ENCODE results near the gene AGAP1. TPM values are rescaled to one million over a fixed set of nuclear protein-coding genes. Genes with fewer than 3 reads are reported as not detected.

Gene AGAP1
- total and polyA plus RNA-seq, 4 donors: 2.0 to 8.5 (median 5.4) TPM

DNA sequence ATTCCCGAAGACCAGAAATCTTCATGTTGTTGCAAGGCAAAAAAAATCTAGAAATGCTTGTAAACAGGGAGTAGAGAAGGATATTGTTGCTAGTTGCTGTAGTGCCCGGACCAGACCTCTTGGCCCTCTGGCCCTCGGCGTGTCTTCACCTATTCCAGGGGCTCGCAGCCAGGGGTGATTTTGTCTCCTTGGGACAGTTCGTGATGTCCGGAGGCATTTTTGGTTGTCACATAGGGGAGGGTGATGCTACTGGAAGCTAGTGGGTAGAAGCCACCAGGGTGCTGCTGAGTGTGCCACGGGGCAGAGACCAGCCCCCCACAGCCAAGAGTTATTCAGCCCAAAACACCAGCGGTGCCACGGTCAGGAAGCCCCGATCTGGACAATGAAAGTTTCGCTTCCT, 443.7 kb downstream of the AGAP1 start:
- Histone ChIP-seq H3K27me3 (ENCODE audit: control insufficient read depth in 4 of 4, insufficient read depth in 4 of 4, low read length in 3 of 4) (no peaks in the 10 kb centered on the region), H3K4me3 (ENCODE audit: low read depth in 1 of 3, low read length in 3 of 3) (no peak overlapping the region), H3K9me3 (ENCODE audit: control insufficient read depth in 4 of 4, low read length in 3 of 4) (no peaks in the 10 kb centered on the region), H3K9ac (ENCODE audit: low read depth in 1 of 2, low read length in 2 of 2) (no peak overlapping the region), H3K27ac (ENCODE audit: low read depth in 1 of 2, low read length in 2 of 2) (no peak overlapping the region), H3K4me1 (ENCODE audit: control insufficient read depth in 4 of 4, insufficient read depth in 4 of 4, low read length in 3 of 4) (peaks cover 0 to 5% (median 3%) of the 10 kb centered on the region in 4 donors), H3K36me3 (ENCODE audit: control insufficient read depth in 4 of 4, insufficient read depth in 3 of 4, low read depth in 1 of 4, low read length in 3 of 4) (peaks cover 0 to 3% (median under 1%) of the 10 kb centered on the region in 4 donors)
- no peak for TF ChIP-seq JUND (IDR thresholded peaks at IDR 0.05)
- no peak for TF ChIP-seq GABPA (IDR thresholded peaks at IDR 0.05 in 1 of 2, conservative IDR thresholded peaks at IDR 0.05 in 1 of 2)
- TF ChIP-seq SP1 (IDR thresholded peaks at IDR 0.05): no peak
- no peak for TF ChIP-seq RXRA (IDR thresholded peaks at IDR 0.05)
- DNase-seq (ENCODE audit: low spot score): no peak
- WGBS: 90% methylated on average over 12 of the region's 12 CpGs

DNA sequence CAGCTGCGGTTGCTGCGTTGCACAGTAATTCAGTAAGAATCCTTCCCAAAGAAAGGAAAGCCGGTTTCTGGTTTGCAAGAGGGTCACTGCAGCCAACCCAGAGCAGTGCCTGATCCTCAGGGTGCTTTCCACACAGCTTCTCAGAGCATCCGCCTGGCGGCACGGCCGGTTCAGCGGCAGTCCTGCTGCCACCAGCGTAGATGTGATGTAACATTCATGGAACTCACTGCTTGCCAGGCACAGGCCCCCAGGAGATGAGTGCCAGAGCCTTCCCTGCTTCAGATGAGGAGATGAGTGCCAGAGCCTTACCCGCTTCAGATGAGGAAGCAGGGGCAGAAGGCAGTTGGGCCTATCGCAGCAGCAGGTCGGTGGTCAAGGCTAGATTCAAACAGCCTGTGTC, 444.1 kb downstream of the AGAP1 start:
- TF ChIP-seq TAF1 (conservative IDR thresholded peaks at IDR 0.05) (no peak), YY1 (IDR thresholded peaks at IDR 0.05) (no peak), RAD21 (IDR thresholded peaks at IDR 0.05) (no peak), JUND (IDR thresholded peaks at IDR 0.05) (no peak), NR2F2 (IDR thresholded peaks at IDR 0.05) (no peak), FOXA1 (IDR thresholded peaks at IDR 0.05) (no peak), SP1 (IDR thresholded peaks at IDR 0.05) (no peak), GABPA (IDR thresholded peaks at IDR 0.05 in 1 of 2, conservative IDR thresholded peaks at IDR 0.05 in 1 of 2) (no peak), FOXA2 (IDR thresholded peaks at IDR 0.05) (no peak), RXRA (IDR thresholded peaks at IDR 0.05) (no peak)
- TF ChIP-seq, protein P1, sequence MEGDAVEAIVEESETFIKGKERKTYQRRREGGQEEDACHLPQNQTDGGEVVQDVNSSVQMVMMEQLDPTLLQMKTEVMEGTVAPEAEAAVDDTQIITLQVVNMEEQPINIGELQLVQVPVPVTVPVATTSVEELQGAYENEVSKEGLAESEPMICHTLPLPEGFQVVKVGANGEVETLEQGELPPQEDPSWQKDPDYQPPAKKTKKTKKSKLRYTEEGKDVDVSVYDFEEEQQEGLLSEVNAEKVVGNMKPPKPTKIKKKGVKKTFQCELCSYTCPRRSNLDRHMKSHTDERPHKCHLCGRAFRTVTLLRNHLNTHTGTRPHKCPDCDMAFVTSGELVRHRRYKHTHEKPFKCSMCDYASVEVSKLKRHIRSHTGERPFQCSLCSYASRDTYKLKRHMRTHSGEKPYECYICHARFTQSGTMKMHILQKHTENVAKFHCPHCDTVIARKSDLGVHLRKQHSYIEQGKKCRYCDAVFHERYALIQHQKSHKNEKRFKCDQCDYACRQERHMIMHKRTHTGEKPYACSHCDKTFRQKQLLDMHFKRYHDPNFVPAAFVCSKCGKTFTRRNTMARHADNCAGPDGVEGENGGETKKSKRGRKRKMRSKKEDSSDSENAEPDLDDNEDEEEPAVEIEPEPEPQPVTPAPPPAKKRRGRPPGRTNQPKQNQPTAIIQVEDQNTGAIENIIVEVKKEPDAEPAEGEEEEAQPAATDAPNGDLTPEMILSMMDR (IDR thresholded peaks at IDR 0.05; ENCODE audit: low read depth, low read length, missing input control): no peak
- TF ChIP-seq, protein P2, sequence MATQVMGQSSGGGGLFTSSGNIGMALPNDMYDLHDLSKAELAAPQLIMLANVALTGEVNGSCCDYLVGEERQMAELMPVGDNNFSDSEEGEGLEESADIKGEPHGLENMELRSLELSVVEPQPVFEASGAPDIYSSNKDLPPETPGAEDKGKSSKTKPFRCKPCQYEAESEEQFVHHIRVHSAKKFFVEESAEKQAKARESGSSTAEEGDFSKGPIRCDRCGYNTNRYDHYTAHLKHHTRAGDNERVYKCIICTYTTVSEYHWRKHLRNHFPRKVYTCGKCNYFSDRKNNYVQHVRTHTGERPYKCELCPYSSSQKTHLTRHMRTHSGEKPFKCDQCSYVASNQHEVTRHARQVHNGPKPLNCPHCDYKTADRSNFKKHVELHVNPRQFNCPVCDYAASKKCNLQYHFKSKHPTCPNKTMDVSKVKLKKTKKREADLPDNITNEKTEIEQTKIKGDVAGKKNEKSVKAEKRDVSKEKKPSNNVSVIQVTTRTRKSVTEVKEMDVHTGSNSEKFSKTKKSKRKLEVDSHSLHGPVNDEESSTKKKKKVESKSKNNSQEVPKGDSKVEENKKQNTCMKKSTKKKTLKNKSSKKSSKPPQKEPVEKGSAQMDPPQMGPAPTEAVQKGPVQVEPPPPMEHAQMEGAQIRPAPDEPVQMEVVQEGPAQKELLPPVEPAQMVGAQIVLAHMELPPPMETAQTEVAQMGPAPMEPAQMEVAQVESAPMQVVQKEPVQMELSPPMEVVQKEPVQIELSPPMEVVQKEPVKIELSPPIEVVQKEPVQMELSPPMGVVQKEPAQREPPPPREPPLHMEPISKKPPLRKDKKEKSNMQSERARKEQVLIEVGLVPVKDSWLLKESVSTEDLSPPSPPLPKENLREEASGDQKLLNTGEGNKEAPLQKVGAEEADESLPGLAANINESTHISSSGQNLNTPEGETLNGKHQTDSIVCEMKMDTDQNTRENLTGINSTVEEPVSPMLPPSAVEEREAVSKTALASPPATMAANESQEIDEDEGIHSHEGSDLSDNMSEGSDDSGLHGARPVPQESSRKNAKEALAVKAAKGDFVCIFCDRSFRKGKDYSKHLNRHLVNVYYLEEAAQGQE (IDR thresholded peaks at IDR 0.05): no peak
- TF ChIP-seq, protein P3, sequence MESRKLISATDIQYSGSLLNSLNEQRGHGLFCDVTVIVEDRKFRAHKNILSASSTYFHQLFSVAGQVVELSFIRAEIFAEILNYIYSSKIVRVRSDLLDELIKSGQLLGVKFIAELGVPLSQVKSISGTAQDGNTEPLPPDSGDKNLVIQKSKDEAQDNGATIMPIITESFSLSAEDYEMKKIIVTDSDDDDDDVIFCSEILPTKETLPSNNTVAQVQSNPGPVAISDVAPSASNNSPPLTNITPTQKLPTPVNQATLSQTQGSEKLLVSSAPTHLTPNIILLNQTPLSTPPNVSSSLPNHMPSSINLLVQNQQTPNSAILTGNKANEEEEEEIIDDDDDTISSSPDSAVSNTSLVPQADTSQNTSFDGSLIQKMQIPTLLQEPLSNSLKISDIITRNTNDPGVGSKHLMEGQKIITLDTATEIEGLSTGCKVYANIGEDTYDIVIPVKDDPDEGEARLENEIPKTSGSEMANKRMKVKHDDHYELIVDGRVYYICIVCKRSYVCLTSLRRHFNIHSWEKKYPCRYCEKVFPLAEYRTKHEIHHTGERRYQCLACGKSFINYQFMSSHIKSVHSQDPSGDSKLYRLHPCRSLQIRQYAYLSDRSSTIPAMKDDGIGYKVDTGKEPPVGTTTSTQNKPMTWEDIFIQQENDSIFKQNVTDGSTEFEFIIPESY (IDR thresholded peaks at IDR 0.05): no peak
- TF ChIP-seq, protein P4, sequence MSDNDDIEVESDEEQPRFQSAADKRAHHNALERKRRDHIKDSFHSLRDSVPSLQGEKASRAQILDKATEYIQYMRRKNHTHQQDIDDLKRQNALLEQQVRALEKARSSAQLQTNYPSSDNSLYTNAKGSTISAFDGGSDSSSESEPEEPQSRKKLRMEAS (IDR thresholded peaks at IDR 0.05): no peak
- Histone ChIP-seq H3K36me3 (ENCODE audit: control insufficient read depth in 4 of 4, insufficient read depth in 3 of 4, low read depth in 1 of 4, low read length in 3 of 4) (peaks cover 0 to 3% (median 0%) of the 10 kb centered on the region in 4 donors), H3K27ac (ENCODE audit: low read depth in 1 of 2, low read length in 2 of 2) (no peak overlapping the region), H3K9ac (ENCODE audit: low read depth in 1 of 2, low read length in 2 of 2) (no peak overlapping the region), H3K27me3 (ENCODE audit: control insufficient read depth in 4 of 4, insufficient read depth in 4 of 4, low read length in 3 of 4) (no peaks in the 10 kb centered on the region), H3K9me3 (ENCODE audit: control insufficient read depth in 4 of 4, low read length in 3 of 4) (no peaks in the 10 kb centered on the region), H3K4me1 (ENCODE audit: control insufficient read depth in 4 of 4, insufficient read depth in 4 of 4, low read length in 3 of 4) (peaks cover 0 to 5% (median 3%) of the 10 kb centered on the region in 4 donors), H3K4me3 (ENCODE audit: low read depth in 1 of 3, low read length in 3 of 3) (no peak overlapping the region)
- DNase-seq (ENCODE audit: low spot score): no peak
- 95% methylated on average over 12 of the region's 12 CpGs for WGBS

Data from liver (tissue), 9 donors.